ENCODE measurements around the gene ZNF784. TPM values are rescaled to one million over a fixed set of nuclear protein-coding genes. Genes with fewer than 3 reads are reported as not detected.

ZNF784 gene
- 1 to 10 TPM; 2.6 to 4.5 TPM for total RNA-seq

GRCh38 chr19:55624109-55625003 lies at the start of gene ZNF784:
ZNF784 (minus strand) TSS chr19:55624566; CDS start chr19:55624561, 5 bp downstream.
- peak within 1 kb of the TSS; percentile 69 for H3K4me3 Mint-ChIP-seq
- H3K4me1 Mint-ChIP-seq (ENCODE audit: low read depth in 2 of 2): peaks cover 28 to 39% of the 10 kb centered on the region in 2 donors
- H3K36me3 Mint-ChIP-seq: no peaks in the 10 kb centered on the region
- peaks cover 0 to 3% of the 10 kb centered on the region in 2 donors for H3K27me3 Mint-ChIP-seq
- H3K9me3 Mint-ChIP-seq: no peaks in the 10 kb centered on the region
- peak within 1 kb of the TSS; percentile 73 to 87 for H3K27ac Mint-ChIP-seq
- peak; percentile 95 for DNase-seq (ENCODE audit: low spot score)
- ATAC-seq: peak; percentile 91 to 95

- H3K4me1 Mint-ChIP-seq (ENCODE audit: low read depth in 2 of 2): peaks cover 51 to 52% of the 10 kb centered on the region in 2 donors
- peaks cover 23% of the 10 kb centered on the region for H3K36me3 Mint-ChIP-seq
- no peaks in the 10 kb centered on the region for H3K27me3 Mint-ChIP-seq
- H3K27ac Mint-ChIP-seq: peak overlapping the region; percentile 31 to 33
- ATAC-seq: no peak
- H3K9me3 Mint-ChIP-seq: no peaks in the 10 kb centered on the region
- no peak overlapping the region for H3K4me3 Mint-ChIP-seq
- DNase-seq (ENCODE audit: low spot score): no peak
Observed at GRCh38 chr19:55673889-55674288, 49.5 kb upstream of the ZNF784 start.

- Mint-ChIP-seq H3K9me3 (no peaks in the 10 kb centered on the region), H3K4me1 (ENCODE audit: low read depth in 2 of 2) (peaks cover 49 to 51% of the 10 kb centered on the region in 2 donors), H3K36me3 (peaks cover 23% of the 10 kb centered on the region), H3K4me3 (no peak overlapping the region), H3K27ac (peak overlapping the region in 1 of 2 donors; percentile 33), H3K27me3 (no peaks in the 10 kb centered on the region)
- ATAC-seq (no peak), DNase-seq (ENCODE audit: low spot score) (no peak)
Observed at GRCh38 chr19:55673465-55673864, 49.1 kb upstream of the ZNF784 start.

- ATAC-seq: no peak
- H3K4me3 Mint-ChIP-seq: no peak overlapping the region
- no peaks in the 10 kb centered on the region for H3K27me3 Mint-ChIP-seq
- no peaks in the 10 kb centered on the region for H3K9me3 Mint-ChIP-seq
- H3K36me3 Mint-ChIP-seq: peaks cover 18% of the 10 kb centered on the region
- no peak for DNase-seq (ENCODE audit: low spot score)
- no peak overlapping the region for H3K27ac Mint-ChIP-seq
- H3K4me1 Mint-ChIP-seq (ENCODE audit: low read depth in 2 of 2): peaks cover 40 to 44% of the 10 kb centered on the region in 2 donors
Observed at GRCh38 chr19:55672418-55672817, 48.1 kb upstream of the ZNF784 start.

- Mint-ChIP-seq H3K9me3 (no peaks in the 10 kb centered on the region), H3K27me3 (no peaks in the 10 kb centered on the region), H3K27ac (peak overlapping the region in 1 of 2 donors; percentile 33), H3K4me1 (ENCODE audit: low read depth in 2 of 2) (peaks cover 31 to 32% of the 10 kb centered on the region in 2 donors), H3K4me3 (no peak overlapping the region), H3K36me3 (peaks cover 12% of the 10 kb centered on the region)
- no peak for ATAC-seq
- DNase-seq (ENCODE audit: low spot score): no peak
Observed at GRCh38 chr19:55671054-55671378, 46.6 kb upstream of the ZNF784 start.

GRCh38 chr19:55670280-55671053 lies 46.1 kb upstream of the ZNF784 start:
- ATAC-seq (no peak), DNase-seq (ENCODE audit: low spot score) (no peak)
- Mint-ChIP-seq H3K36me3 (peaks cover 6% of the 10 kb centered on the region), H3K27me3 (no peaks in the 10 kb centered on the region), H3K9me3 (no peaks in the 10 kb centered on the region), H3K27ac (peak overlapping the region in 1 of 2 donors; percentile 33), H3K4me1 (ENCODE audit: low read depth in 2 of 2) (peaks cover 26% of the 10 kb centered on the region in 2 donors), H3K4me3 (no peak overlapping the region)

- H3K4me1 Mint-ChIP-seq (ENCODE audit: low read depth in 2 of 2): peaks cover 23 to 25% of the 10 kb centered on the region in 2 donors
- ATAC-seq (no peak), DNase-seq (ENCODE audit: low spot score) (no peak)
- peaks cover 4% of the 10 kb centered on the region for H3K36me3 Mint-ChIP-seq
- no peak overlapping the region for H3K4me3 Mint-ChIP-seq
- H3K9me3 Mint-ChIP-seq: no peaks in the 10 kb centered on the region
- H3K27me3 Mint-ChIP-seq: no peaks in the 10 kb centered on the region
- no peak overlapping the region for H3K27ac Mint-ChIP-seq
Observed at GRCh38 chr19:55669418-55670279, 45.3 kb upstream of the ZNF784 start.

GRCh38 chr19:55668603-55669348 lies 44.4 kb upstream of the ZNF784 start:
- no peak for DNase-seq (ENCODE audit: low spot score)
- H3K27me3 Mint-ChIP-seq: no peaks in the 10 kb centered on the region
- H3K36me3 Mint-ChIP-seq: peaks cover 8% of the 10 kb centered on the region
- no peak for ATAC-seq
- peaks cover 24 to 25% of the 10 kb centered on the region in 2 donors for H3K4me1 Mint-ChIP-seq (ENCODE audit: low read depth in 2 of 2)
- no peaks in the 10 kb centered on the region for H3K9me3 Mint-ChIP-seq
- no peak overlapping the region for H3K4me3 Mint-ChIP-seq
- no peak overlapping the region for H3K27ac Mint-ChIP-seq

- Mint-ChIP-seq H3K27ac (no peak overlapping the region), H3K36me3 (peaks cover 14% of the 10 kb centered on the region), H3K4me3 (no peak overlapping the region), H3K27me3 (no peaks in the 10 kb centered on the region), H3K4me1 (ENCODE audit: low read depth in 2 of 2) (peaks cover 25 to 29% of the 10 kb centered on the region in 2 donors), H3K9me3 (no peaks in the 10 kb centered on the region)
- no peak for ATAC-seq
- DNase-seq (ENCODE audit: low spot score): no peak
Observed at GRCh38 chr19:55667958-55668357, 43.6 kb upstream of the ZNF784 start.

GRCh38 chr19:55667511-55667910 lies 43.1 kb upstream of the ZNF784 start:
- ATAC-seq (no peak), DNase-seq (ENCODE audit: low spot score) (no peak)
- H3K27ac Mint-ChIP-seq: no peak overlapping the region
- H3K36me3 Mint-ChIP-seq: peaks cover 18% of the 10 kb centered on the region
- no peaks in the 10 kb centered on the region for H3K9me3 Mint-ChIP-seq
- H3K27me3 Mint-ChIP-seq: no peaks in the 10 kb centered on the region
- peaks cover 29 to 33% of the 10 kb centered on the region in 2 donors for H3K4me1 Mint-ChIP-seq (ENCODE audit: low read depth in 2 of 2)
- no peak overlapping the region for H3K4me3 Mint-ChIP-seq

GRCh38 chr19:55667006-55667381 lies 42.6 kb upstream of the ZNF784 start:
- DNase-seq (ENCODE audit: low spot score) (no peak), ATAC-seq (no peak)
- Mint-ChIP-seq H3K27ac (no peak overlapping the region), H3K4me3 (no peak overlapping the region), H3K36me3 (peaks cover 18% of the 10 kb centered on the region), H3K4me1 (ENCODE audit: low read depth in 2 of 2) (peaks cover 28 to 32% of the 10 kb centered on the region in 2 donors), H3K27me3 (no peaks in the 10 kb centered on the region), H3K9me3 (no peaks in the 10 kb centered on the region)

GRCh38 chr19:55666343-55667005 lies 42.1 kb upstream of the ZNF784 start:
- H3K36me3 Mint-ChIP-seq: peaks cover 22% of the 10 kb centered on the region
- no peak overlapping the region for H3K4me3 Mint-ChIP-seq
- peaks cover 32 to 35% of the 10 kb centered on the region in 2 donors for H3K4me1 Mint-ChIP-seq (ENCODE audit: low read depth in 2 of 2)
- no peak for ATAC-seq
- no peaks in the 10 kb centered on the region for H3K9me3 Mint-ChIP-seq
- no peak for DNase-seq (ENCODE audit: low spot score)
- H3K27ac Mint-ChIP-seq: no peak overlapping the region
- no peaks in the 10 kb centered on the region for H3K27me3 Mint-ChIP-seq

All from natural killer cell treated with Interleukin-12 subunit alpha and Interleukin-12 subunit beta and Interleukin-15 and Interleukin-18, amount 100 ng/mL, for 72 hours (primary cell).